Endothelial cell of umbilical vein (primary cell): ENCODE measurements around the gene TSEN2. TPM values are rescaled to one million over a fixed set of nuclear protein-coding genes. Genes with fewer than 3 reads are reported as not detected.

ENCODE experiments used
- BruUV-seq: library from RNA; stranded (reverse); fragments of 400-500 nt; replicated peaks from 2 replicates; lab custom pipeline; 2021; lab: Mats Ljungman, UMichigan
- CTCF ChIA-PET: fragments of 300-600, 350-600 bp; sonication (Branson Sonifier 250); formaldehyde crosslinking; loops from one replicate; lab custom pipeline; 2021; ENCODE audit warnings: antibody characterized with exemption, inconsistent platforms; lab: Charles Lee
- POLR2A ChIA-PET: fragments of 300-600, 350-600 bp; sonication (Branson Sonifier 250); formaldehyde crosslinking; loops from one replicate; lab custom pipeline; 2021; ENCODE audit warnings: antibody characterized with exemption, inconsistent platforms; lab: Charles Lee
- DNase-seq: peaks from one replicate; pipeline ENCODE4 v3.0.0-alpha.2; 2011; ENCODE audit warnings: low read depth, low spot score
- FAIRE-seq: peaks from 2 replicates; lab custom pipeline; 2011; peaks lifted over from hg19 to GRCh38; lab: Jason Lieb, UNC
- H2AFZ ChIP-seq: 2 replicates; pipeline ENCODE4 v1.6.0; 2012; ENCODE audit warnings: low read depth, low read length, control low read depth, inconsistent platforms
- H3K27ac ChIP-seq: 2 replicates; pipeline ENCODE4 v1.5.1; 2011; ENCODE audit warnings: low read depth, mild to moderate bottlenecking, control low read depth, low read length, moderate library complexity; ENCODE audit not compliant: insufficient read depth
- H3K27me3 ChIP-seq, 2 experiments: 2 replicates each; pipeline versions ENCODE4 v1.6.0 to v1.6.1; 2011; ENCODE audit warnings: low read length in 2 of 2, mixed read lengths in 1 of 2; ENCODE audit not compliant: control insufficient read depth in 2 of 2, insufficient read depth in 2 of 2
- H3K36me3 ChIP-seq, 2 experiments: 2 replicates in 1 of 2; 3 replicates in 1 of 2; pipeline ENCODE4 v1.5.1; 2011; ENCODE audit warnings: low read length in 2 of 2, mild to moderate bottlenecking in 1 of 2, moderate library complexity in 1 of 2; ENCODE audit not compliant: control insufficient read depth in 2 of 2, insufficient read depth in 2 of 2; ENCODE audit errors: extremely low read depth in 1 of 2
- H3K4me1 ChIP-seq: 3 replicates; pipeline ENCODE4 v1.5.1; 2011; ENCODE audit warnings: mild to moderate bottlenecking, low read length; ENCODE audit not compliant: control insufficient read depth, insufficient read depth; ENCODE audit errors: extremely low read depth
- H3K4me2 ChIP-seq: 2 replicates; pipeline ENCODE4 v1.6.1; 2011; ENCODE audit warnings: low read length, control low read depth, mixed read lengths; ENCODE audit not compliant: insufficient read depth
- H3K4me3 ChIP-seq, 3 experiments: fragments of 200-600 bp in 1 of 3; sonication (generic), shearing (Covaris generic) in 1 of 3; replicated peaks in 1 of 3; 2 replicates each; pipeline ENCODE4 v1.5.1; 2011 to 2016; ENCODE audit warnings: control low read depth in 3 of 3, low read length in 3 of 3, mild to moderate bottlenecking in 2 of 3, inconsistent platforms in 1 of 3, low read depth in 1 of 3, moderate library complexity in 1 of 3; ENCODE audit not compliant: insufficient read depth in 1 of 3
- H3K79me2 ChIP-seq: 2 replicates; pipeline ENCODE4 v1.6.0; 2012; ENCODE audit warnings: low read length, inconsistent platforms; ENCODE audit not compliant: control insufficient read depth, insufficient read depth
- H3K9ac ChIP-seq: replicated peaks from 2 replicates; pipeline ENCODE3; 2011; ENCODE audit warnings: low read length, control low read depth; ENCODE audit not compliant: insufficient read depth; ENCODE audit errors: extremely low read depth
- H3K9me1 ChIP-seq: replicated peaks from 3 replicates; pipeline ENCODE4 v1.6.0; 2011; ENCODE audit warnings: mild to moderate bottlenecking, low read length; ENCODE audit not compliant: control insufficient read depth, insufficient read depth; ENCODE audit errors: extremely low read depth
- H3K9me3 ChIP-seq: replicated peaks from 2 replicates; pipeline ENCODE4 v1.5.1; 2012; ENCODE audit warnings: low read length, inconsistent platforms; ENCODE audit not compliant: control insufficient read depth, insufficient read depth
- H4K20me1 ChIP-seq: replicated peaks from 2 replicates; pipeline ENCODE3; 2011; ENCODE audit warnings: mild to moderate bottlenecking, low read length; ENCODE audit not compliant: control insufficient read depth, insufficient read depth; ENCODE audit errors: extremely low read depth
- CTCF ChIP-seq, 2 donors: IDR thresholded peaks; 1 replicate in 1 of 2; 2 replicates in 1 of 2; pipeline ENCODE4 v1.5.1; 2011; ENCODE audit warnings: low read length in 2 of 2, mild to moderate bottlenecking in 2 of 2, moderate library complexity in 2 of 2, control low read depth in 1 of 2, inconsistent platforms in 1 of 2, low read depth in 1 of 2; ENCODE audit not compliant: insufficient read depth in 1 of 2; ENCODE audit errors: extremely low read depth in 1 of 2
- EZH2 ChIP-seq: IDR thresholded peaks from 2 replicates; pipeline ENCODE4 v1.6.1; 2012; ENCODE audit warnings: borderline replicate concordance, low read depth, mild to moderate bottlenecking, moderate library complexity, low read length, inconsistent platforms; ENCODE audit not compliant: severe bottlenecking
- FOS ChIP-seq: IDR thresholded peaks from 2 replicates; pipeline ENCODE4 v1.6.1; 2011; ENCODE audit warnings: mild to moderate bottlenecking, low read length, moderate library complexity, borderline replicate concordance; ENCODE audit not compliant: insufficient read depth
- GATA2 ChIP-seq: IDR thresholded peaks from 2 replicates; pipeline ENCODE4 v1.7.0; 2011; ENCODE audit warnings: low read depth, mild to moderate bottlenecking, moderate library complexity, mixed read lengths, low read length; ENCODE audit not compliant: insufficient read length, insufficient read depth
- JUN ChIP-seq: IDR thresholded peaks from 2 replicates; pipeline ENCODE4 v1.6.1; 2011; ENCODE audit warnings: borderline replicate concordance, low read depth; ENCODE audit not compliant: insufficient read length, insufficient read depth
- MAX ChIP-seq: IDR thresholded peaks from 2 replicates; pipeline ENCODE4 v1.6.1; 2011; ENCODE audit not compliant: insufficient read depth, insufficient read length
- MYC ChIP-seq: IDR thresholded peaks from one replicate; pipeline ENCODE4 v1.6.1; 2011; ENCODE audit warnings: mild to moderate bottlenecking, low read depth, low read length
- POLR2A ChIP-seq: IDR thresholded peaks from 2 replicates; pipeline ENCODE4 v1.6.1; 2012; ENCODE audit warnings: low read depth, mild to moderate bottlenecking, control low read depth, low read length
- POLR2AphosphoS5 ChIP-seq: IDR thresholded peaks from 2 replicates; pipeline ENCODE4 v1.6.1; 2012; ENCODE audit warnings: low read depth, mild to moderate bottlenecking, control low read depth, low read length, moderate library complexity; ENCODE audit not compliant: insufficient read depth
- dilution Hi-C: fragments of 300-500 bp; cut with MboI; formaldehyde crosslinking; loops from one replicate; pipeline ENCODE4 v1.15.0; 2019; ENCODE audit warnings: low sequenced_read_pairs; ENCODE audit not compliant: extremely low pct_ligation_motif_present
- intact Hi-C: fragments of 100-400 bp; cut with micrococcal nuclease; formaldehyde crosslinking; loops from one replicate; pipeline ENCODE4 v1.10.0; 2022
- polyA plus RNA-seq, 4 experiments: library from polyadenylated mRNA; depleted of rRNA in 3 of 4; stranded (reverse) in 3 of 4; unstranded in 1 of 4; fragments of >200 nt; gene quantifications; 2 replicates each; pipeline versions ENCODE4 v1.2.1 to v1.2.3, GENCODE V29; 2011 to 2012; ENCODE audit warnings: missing spikeins in 1 of 4
- total RNA-seq: library from RNA; stranded (reverse); gene quantifications from 2 replicates; pipeline ENCODE4 v1.2.3, GENCODE V29; 2021

TSEN2 gene
- total and polyA plus RNA-seq, 2 donors (not counting 3 experiments of a cell fraction or from before 2014, with no cell fraction given) = 8.3 to 12.1 TPM

DNA sequence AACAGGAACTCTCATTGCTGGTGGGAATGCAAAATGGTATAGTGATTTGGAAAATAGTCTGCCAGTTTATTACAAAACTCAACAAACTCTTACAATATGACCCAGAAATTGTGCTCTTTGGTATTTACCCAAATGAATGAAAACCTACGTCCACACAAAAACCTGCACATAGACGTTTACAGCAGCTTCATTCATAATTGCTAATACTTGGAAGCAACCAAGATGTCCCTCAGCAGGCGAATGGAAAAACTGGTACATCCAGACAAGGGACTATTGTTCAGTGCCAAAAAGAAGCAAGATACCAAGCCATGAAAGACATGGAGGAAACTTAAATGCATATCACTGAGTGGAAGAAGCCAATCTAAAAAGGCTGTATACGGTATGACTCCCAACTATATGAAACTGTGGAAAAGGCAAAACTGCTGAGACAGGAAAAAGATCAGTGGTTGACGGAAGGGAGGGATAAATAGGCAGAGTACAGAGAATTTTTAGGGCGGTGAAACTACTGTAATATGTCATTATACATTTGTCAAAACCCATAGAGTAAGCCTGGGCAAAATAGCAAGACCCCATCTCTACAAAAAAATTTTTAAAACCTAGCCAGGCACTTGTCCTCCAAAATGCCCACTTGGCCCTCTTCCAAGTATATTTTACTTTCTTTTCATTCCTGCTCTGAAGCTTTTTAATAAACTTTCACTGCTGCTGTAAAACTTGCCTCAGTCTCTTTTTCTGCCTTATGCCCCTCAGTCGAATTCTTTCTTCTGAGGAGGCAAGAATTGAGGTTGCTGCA is 65.9 kb downstream of the TSEN2 start:
- CTCF ChIA-PET = no interaction called here
- dilution Hi-C loops = no loop called here
- H3K4me3 ChIP-seq = no peak overlapping the region
- H3K4me2 ChIP-seq = no peak overlapping the region
- TF ChIP-seq POLR2A (no peak), FOS (no peak), JUN (no peak), CTCF (IDR thresholded peaks at IDR 0.05; ENCODE audit: extremely low read depth in 1 of 2, insufficient read depth in 1 of 2, low read depth in 1 of 2, low read length in 2 of 2) (no peak), MAX (no peak), GATA2 (no peak), MYC (no peak), POLR2AphosphoS5 (no peak), EZH2 (no peak)
- no peak overlapping the region for H3K9ac ChIP-seq
- no peaks in the 10 kb centered on the region for H4K20me1 ChIP-seq
- no peak for DNase-seq
- no peaks in the 10 kb centered on the region for H3K79me2 ChIP-seq
- no peak overlapping the region for H2AFZ ChIP-seq
- H3K9me1 ChIP-seq = no peaks in the 10 kb centered on the region
- BruUV-seq = no TSS peak
- no peaks in the 10 kb centered on the region for H3K9me3 ChIP-seq
- H3K4me1 ChIP-seq = no peaks in the 10 kb centered on the region
- POLR2A ChIA-PET = no interaction called here
- no peak overlapping the region for H3K27ac ChIP-seq
- intact Hi-C loops = no loop called here
- no peak for FAIRE-seq
- H3K27me3 ChIP-seq = no peaks in the 10 kb centered on the region
- no peaks in the 10 kb centered on the region for H3K36me3 ChIP-seq
